ENCODE data around the gene POLQ. TPM values are rescaled to one million over a fixed set of nuclear protein-coding genes. Genes with fewer than 3 reads are reported as not detected.

POLQ gene
- total RNA-seq, 1 donor from 2014 or later, result 1.2 TPM

- Mint-ChIP-seq H3K27ac (ENCODE audit: unreplicated experiment) (no peak overlapping the region), H3K4me1 (ENCODE audit: unreplicated experiment) (peaks cover 6% of the 10 kb centered on the region), H3K4me3 (ENCODE audit: unreplicated experiment) (no peak overlapping the region), H3K36me3 (ENCODE audit: unreplicated experiment) (no peaks in the 10 kb centered on the region), H3K9me3 (ENCODE audit: unreplicated experiment) (no peaks in the 10 kb centered on the region), H3K27me3 (ENCODE audit: unreplicated experiment) (no peaks in the 10 kb centered on the region)
- TF ChIP-seq, protein P1, sequence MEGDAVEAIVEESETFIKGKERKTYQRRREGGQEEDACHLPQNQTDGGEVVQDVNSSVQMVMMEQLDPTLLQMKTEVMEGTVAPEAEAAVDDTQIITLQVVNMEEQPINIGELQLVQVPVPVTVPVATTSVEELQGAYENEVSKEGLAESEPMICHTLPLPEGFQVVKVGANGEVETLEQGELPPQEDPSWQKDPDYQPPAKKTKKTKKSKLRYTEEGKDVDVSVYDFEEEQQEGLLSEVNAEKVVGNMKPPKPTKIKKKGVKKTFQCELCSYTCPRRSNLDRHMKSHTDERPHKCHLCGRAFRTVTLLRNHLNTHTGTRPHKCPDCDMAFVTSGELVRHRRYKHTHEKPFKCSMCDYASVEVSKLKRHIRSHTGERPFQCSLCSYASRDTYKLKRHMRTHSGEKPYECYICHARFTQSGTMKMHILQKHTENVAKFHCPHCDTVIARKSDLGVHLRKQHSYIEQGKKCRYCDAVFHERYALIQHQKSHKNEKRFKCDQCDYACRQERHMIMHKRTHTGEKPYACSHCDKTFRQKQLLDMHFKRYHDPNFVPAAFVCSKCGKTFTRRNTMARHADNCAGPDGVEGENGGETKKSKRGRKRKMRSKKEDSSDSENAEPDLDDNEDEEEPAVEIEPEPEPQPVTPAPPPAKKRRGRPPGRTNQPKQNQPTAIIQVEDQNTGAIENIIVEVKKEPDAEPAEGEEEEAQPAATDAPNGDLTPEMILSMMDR (IDR thresholded peaks at IDR 0.05), result no peak
- no peak for DNase-seq (ENCODE audit: extremely low spot score, unreplicated experiment)
These were observed 62.5 kb downstream of the POLQ start for GRCh38 chr3:121483290-121483689.

GRCh38 chr3:121482660-121483059, 63.1 kb downstream of the POLQ start:
- Mint-ChIP-seq H3K36me3 (ENCODE audit: unreplicated experiment) (no peaks in the 10 kb centered on the region), H3K4me1 (ENCODE audit: unreplicated experiment) (peaks cover 12% of the 10 kb centered on the region), H3K4me3 (ENCODE audit: unreplicated experiment) (no peak overlapping the region), H3K27me3 (ENCODE audit: unreplicated experiment) (no peaks in the 10 kb centered on the region), H3K9me3 (ENCODE audit: unreplicated experiment) (no peaks in the 10 kb centered on the region), H3K27ac (ENCODE audit: unreplicated experiment) (peak overlapping the region; percentile 35)
- TF ChIP-seq, protein P1 (IDR thresholded peaks at IDR 0.05), result no peak
- DNase-seq (ENCODE audit: extremely low spot score, unreplicated experiment), result no peak

DNA sequence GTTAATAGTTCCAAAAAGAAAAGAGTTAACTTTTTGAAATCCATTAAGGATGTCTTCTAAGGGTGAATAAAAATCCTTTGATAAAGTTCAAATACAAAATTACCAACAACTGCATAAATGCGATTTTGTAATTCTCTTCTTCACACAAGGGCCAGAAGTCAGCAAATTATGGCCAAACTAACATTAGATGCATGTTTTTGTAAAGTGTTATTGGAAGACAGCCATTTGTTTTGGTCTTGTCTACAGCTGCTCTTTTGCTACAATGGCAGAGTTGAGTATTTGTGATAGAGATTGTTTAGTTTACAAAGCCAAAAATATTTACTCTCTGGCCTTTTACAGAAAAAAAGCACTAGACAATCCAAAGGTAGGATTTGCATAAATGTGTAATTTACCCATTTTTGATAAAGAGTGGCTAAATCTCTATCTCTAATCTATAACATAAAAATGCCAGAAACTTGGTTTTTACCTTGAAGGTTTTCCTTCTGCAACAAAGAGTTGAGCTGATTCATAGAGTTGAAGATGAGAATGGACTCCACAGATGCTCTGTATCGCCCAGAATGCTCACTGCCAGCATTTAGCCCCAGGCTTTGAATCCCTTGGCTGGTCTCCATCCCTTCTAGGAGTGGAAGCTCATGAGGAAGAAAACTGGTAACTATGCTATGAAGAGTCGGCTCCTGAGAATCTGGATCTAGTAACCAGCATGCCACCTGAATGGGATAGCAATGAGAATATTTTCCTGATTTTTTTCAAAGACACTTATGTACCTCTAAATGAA, 64.5 kb downstream of the POLQ start:
- H3K27ac Mint-ChIP-seq (ENCODE audit: unreplicated experiment), result no peak overlapping the region
- H3K36me3 Mint-ChIP-seq (ENCODE audit: unreplicated experiment), result no peaks in the 10 kb centered on the region
- peaks cover 20% of the 10 kb centered on the region for H3K4me1 Mint-ChIP-seq (ENCODE audit: unreplicated experiment)
- no peaks in the 10 kb centered on the region for H3K27me3 Mint-ChIP-seq (ENCODE audit: unreplicated experiment)
- no peaks in the 10 kb centered on the region for H3K9me3 Mint-ChIP-seq (ENCODE audit: unreplicated experiment)
- DNase-seq (ENCODE audit: extremely low spot score, unreplicated experiment), result no peak
- H3K4me3 Mint-ChIP-seq (ENCODE audit: unreplicated experiment), result no peak overlapping the region
- TF ChIP-seq, protein P1 (IDR thresholded peaks at IDR 0.05), result no peak

DNA sequence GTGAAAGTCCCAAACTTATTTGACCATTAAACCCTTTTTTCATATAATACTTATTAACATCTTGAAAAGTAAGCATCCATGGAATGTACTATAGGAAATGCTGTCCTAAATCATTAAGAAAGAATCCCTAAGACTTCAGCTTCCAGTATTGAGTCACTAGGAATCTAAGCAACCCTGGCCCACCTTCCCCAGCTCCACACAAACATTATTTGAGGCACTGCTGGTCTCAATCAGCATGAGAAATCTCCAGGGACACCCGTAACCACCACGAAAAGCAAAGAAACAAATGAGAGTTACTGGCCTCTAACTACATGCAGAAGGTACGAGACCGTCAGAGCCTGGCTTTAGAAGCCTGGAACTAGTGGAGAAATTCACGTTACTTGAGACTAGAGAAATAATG, 68.2 kb downstream of the POLQ start:
- H3K27me3 Mint-ChIP-seq (ENCODE audit: unreplicated experiment), result no peaks in the 10 kb centered on the region
- TF ChIP-seq, protein P1 (IDR thresholded peaks at IDR 0.05), result no peak
- peak overlapping the region; percentile 23 for H3K4me3 Mint-ChIP-seq (ENCODE audit: unreplicated experiment)
- H3K4me1 Mint-ChIP-seq (ENCODE audit: unreplicated experiment), result peaks cover 16% of the 10 kb centered on the region
- peaks cover 2% of the 10 kb centered on the region for H3K36me3 Mint-ChIP-seq (ENCODE audit: unreplicated experiment)
- H3K9me3 Mint-ChIP-seq (ENCODE audit: unreplicated experiment), result no peaks in the 10 kb centered on the region
- peak overlapping the region; percentile 81 for H3K27ac Mint-ChIP-seq (ENCODE audit: unreplicated experiment)
- DNase-seq (ENCODE audit: extremely low spot score, unreplicated experiment), result no peak

GRCh38 chr3:121473001-121473400, 72.8 kb downstream of the POLQ start:
- Mint-ChIP-seq H3K27me3 (ENCODE audit: unreplicated experiment) (no peaks in the 10 kb centered on the region), H3K4me3 (ENCODE audit: unreplicated experiment) (no peak overlapping the region), H3K27ac (ENCODE audit: unreplicated experiment) (no peak overlapping the region), H3K36me3 (ENCODE audit: unreplicated experiment) (peaks cover 2% of the 10 kb centered on the region), H3K4me1 (ENCODE audit: unreplicated experiment) (peaks cover 11% of the 10 kb centered on the region), H3K9me3 (ENCODE audit: unreplicated experiment) (no peaks in the 10 kb centered on the region)
- DNase-seq (ENCODE audit: extremely low spot score, unreplicated experiment), result no peak
- TF ChIP-seq, protein P1 (IDR thresholded peaks at IDR 0.05), result no peak
